Measurements from ENCODE around the gene OR13A1.
"Not testable (repeated sequence)": the region's sequence is repeated elsewhere in the genome, so short reads cannot be mapped to it uniquely, and the experiment has no call there.

DNA sequence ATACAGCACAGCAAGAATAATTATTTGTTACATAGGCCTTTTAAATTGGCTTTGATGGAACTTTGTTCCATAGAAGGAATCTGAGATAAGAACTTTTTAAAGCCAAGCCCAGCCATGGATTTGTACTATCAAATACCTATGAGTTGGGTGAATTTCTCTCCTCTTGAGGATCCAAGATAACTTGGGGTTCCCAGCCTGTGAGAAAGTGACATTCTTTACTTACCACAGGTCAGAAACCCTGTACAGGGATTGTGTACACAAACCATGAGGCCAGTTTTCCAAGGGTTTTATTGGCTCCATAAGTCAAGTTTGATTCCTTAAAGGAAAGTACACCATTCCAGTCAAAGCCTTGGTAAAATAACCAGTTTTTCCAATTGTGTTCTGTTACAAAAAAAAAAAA lies 39.3 kb downstream of the OR13A1 start:
- not testable (repeated sequence) for TF ChIP-seq EZH2 (IDR thresholded peaks at IDR 0.05; ENCODE audit: borderline replicate concordance, low read depth, low read length, poor library complexity, severe bottlenecking)
- TF ChIP-seq, protein P1, sequence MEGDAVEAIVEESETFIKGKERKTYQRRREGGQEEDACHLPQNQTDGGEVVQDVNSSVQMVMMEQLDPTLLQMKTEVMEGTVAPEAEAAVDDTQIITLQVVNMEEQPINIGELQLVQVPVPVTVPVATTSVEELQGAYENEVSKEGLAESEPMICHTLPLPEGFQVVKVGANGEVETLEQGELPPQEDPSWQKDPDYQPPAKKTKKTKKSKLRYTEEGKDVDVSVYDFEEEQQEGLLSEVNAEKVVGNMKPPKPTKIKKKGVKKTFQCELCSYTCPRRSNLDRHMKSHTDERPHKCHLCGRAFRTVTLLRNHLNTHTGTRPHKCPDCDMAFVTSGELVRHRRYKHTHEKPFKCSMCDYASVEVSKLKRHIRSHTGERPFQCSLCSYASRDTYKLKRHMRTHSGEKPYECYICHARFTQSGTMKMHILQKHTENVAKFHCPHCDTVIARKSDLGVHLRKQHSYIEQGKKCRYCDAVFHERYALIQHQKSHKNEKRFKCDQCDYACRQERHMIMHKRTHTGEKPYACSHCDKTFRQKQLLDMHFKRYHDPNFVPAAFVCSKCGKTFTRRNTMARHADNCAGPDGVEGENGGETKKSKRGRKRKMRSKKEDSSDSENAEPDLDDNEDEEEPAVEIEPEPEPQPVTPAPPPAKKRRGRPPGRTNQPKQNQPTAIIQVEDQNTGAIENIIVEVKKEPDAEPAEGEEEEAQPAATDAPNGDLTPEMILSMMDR (conservative IDR thresholded peaks at IDR 0.05; ENCODE audit: low read depth, low read length) = not testable (repeated sequence)
